Epithelial cell of umbilical artery (primary cell): Measurements from ENCODE around the gene CDKN1B. TPM values are rescaled to one million over a fixed set of nuclear protein-coding genes. Genes with fewer than 3 reads are reported as not detected.

Experiments
- total RNA-seq: library from RNA; depleted of rRNA; stranded (reverse); fragments of >200 nt; gene quantifications from 2 replicates; pipeline ENCODE4 v1.2.3, GENCODE V29; 2014

The CDKN1B gene
- total RNA-seq, result 35.1 and 51.8 TPM in 2 replicates

GRCh38 chr12:12716793-12717585 lies at the start of gene CDKN1B:
Gene CDKN1B (plus strand): TSS chr12:12717368. CDS start chr12:12717840, 472 bp downstream.

Other genes starting within 250 kb of the CDKN1B start
- gene DUSP16, start 154.5 kb upstream of the CDKN1B start, total RNA-seq, result 6.5 and 13.4 TPM in 2 replicates
- 23.4 and 25.5 TPM in 2 replicates for gene CREBL2, start 105.5 kb upstream of the CDKN1B start, total RNA-seq
- 0.15 and 0.65 TPM in 2 replicates for gene GPR19, start 21.2 kb upstream of the CDKN1B start, total RNA-seq
- 3.2 and 5.0 TPM in 2 replicates for gene APOLD1, start 68.3 kb downstream of the CDKN1B start, total RNA-seq
- gene DDX47, start 96.0 kb downstream of the CDKN1B start, total RNA-seq, result 75.4 and 100 TPM in 2 replicates
- gene GPRC5A, start 174.2 kb downstream of the CDKN1B start, total RNA-seq, result 4.2 and 14.3 TPM in 2 replicates
- gene GPRC5D, start 234.8 kb downstream of the CDKN1B start, total RNA-seq, result not detected in 2 replicates